H9 (cell line): ENCODE data around the gene HSD17B8. TPM values are rescaled to one million over a fixed set of nuclear protein-coding genes. Genes with fewer than 3 reads are reported as not detected.

ENCODE experiments used
- DNase-seq: peaks from one replicate; pipeline ENCODE4 v3.0.0-alpha.2; 2017
- H2AFZ ChIP-seq: one replicate; pipeline ENCODE4 v1.6.1; 2013; ENCODE audit warnings: mild to moderate bottlenecking, low read length, control low read depth, moderate library complexity
- H2AK5ac ChIP-seq: 2 replicates; pipeline ENCODE4 v1.6.1; 2013; ENCODE audit warnings: low read length, control low read depth, mixed read lengths; ENCODE audit not compliant: insufficient read length
- H2BK120ac ChIP-seq: one replicate; pipeline ENCODE4 v1.6.1; 2013; ENCODE audit warnings: low read depth, mild to moderate bottlenecking, low read length, control low read depth, inconsistent platforms; ENCODE audit not compliant: poor library complexity, severe bottlenecking
- H2BK12ac ChIP-seq: 2 replicates; pipeline ENCODE4 v1.6.1; 2013; ENCODE audit warnings: low read length, control low read depth, mixed read lengths, low read depth; ENCODE audit not compliant: insufficient read length
- H2BK15ac ChIP-seq: 2 replicates; pipeline ENCODE4 v1.6.1; 2013; ENCODE audit warnings: low read depth, low read length, control low read depth
- H2BK20ac ChIP-seq: one replicate; pipeline ENCODE4 v1.6.1; 2013; ENCODE audit warnings: low read depth, mild to moderate bottlenecking, low read length, control low read depth, inconsistent platforms; ENCODE audit not compliant: poor library complexity, severe bottlenecking
- H2BK5ac ChIP-seq: 2 replicates; pipeline ENCODE4 v1.6.1; 2013; ENCODE audit warnings: low read length, control low read depth, mixed read lengths; ENCODE audit not compliant: insufficient read length
- H3K14ac ChIP-seq: 2 replicates; pipeline ENCODE4 v1.6.1; 2013; ENCODE audit warnings: low read length, control low read depth; ENCODE audit not compliant: insufficient read depth
- H3K18ac ChIP-seq: 2 replicates; pipeline ENCODE4 v1.6.1; 2013; ENCODE audit warnings: low read depth, mild to moderate bottlenecking, mixed read lengths, low read length, control low read depth; ENCODE audit not compliant: insufficient read length
- H3K23ac ChIP-seq: 2 replicates; pipeline ENCODE4 v1.6.1; 2013; ENCODE audit warnings: low read length, control low read depth, mixed read lengths, low read depth; ENCODE audit not compliant: insufficient read length
- H3K23me2 ChIP-seq: 2 replicates; pipeline ENCODE4 v1.6.1; 2013; ENCODE audit warnings: low read depth, mild to moderate bottlenecking, mixed read lengths, low read length, control low read depth; ENCODE audit not compliant: insufficient read length, poor library complexity, severe bottlenecking
- H3K27ac ChIP-seq: 2 replicates; pipeline ENCODE4 v1.5.1; 2013; ENCODE audit warnings: low read length, control low read depth, mixed read lengths, low read depth; ENCODE audit not compliant: insufficient read length
- H3K27me3 ChIP-seq: 2 replicates; pipeline ENCODE4 v1.6.1; 2013; ENCODE audit warnings: low read length, control low read depth, inconsistent platforms; ENCODE audit not compliant: insufficient read depth
- H3K4ac ChIP-seq: 2 replicates; pipeline ENCODE4 v1.6.1; 2013; ENCODE audit warnings: low read depth, mild to moderate bottlenecking, control low read depth, inconsistent platforms, low read length, moderate library complexity
- H3K4me1 ChIP-seq: 2 replicates; pipeline ENCODE4 v1.6.1; 2013; ENCODE audit warnings: low read length, control low read depth, inconsistent platforms; ENCODE audit not compliant: insufficient read depth
- H3K4me2 ChIP-seq: 2 replicates; pipeline ENCODE4 v1.6.1; 2013; ENCODE audit warnings: low read length, control low read depth, mixed read lengths; ENCODE audit not compliant: insufficient read length, insufficient read depth
- H3K56ac ChIP-seq: 2 replicates; pipeline ENCODE4 v1.6.1; 2013; ENCODE audit warnings: low read depth, mild to moderate bottlenecking, mixed read lengths, low read length, control low read depth; ENCODE audit not compliant: insufficient read length
- H3K79me1 ChIP-seq: 2 replicates; pipeline ENCODE4 v1.6.1; 2013; ENCODE audit warnings: low read depth, mild to moderate bottlenecking, moderate library complexity, low read length, control low read depth, inconsistent platforms; ENCODE audit not compliant: insufficient read depth, poor library complexity, severe bottlenecking
- H3K79me2 ChIP-seq: 2 replicates; pipeline ENCODE4 v1.6.1; 2013; ENCODE audit warnings: low read length, control low read depth, inconsistent platforms; ENCODE audit not compliant: insufficient read depth
- H3K9ac ChIP-seq: 2 replicates; pipeline ENCODE4 v1.6.1; 2013; ENCODE audit warnings: low read length, control low read depth, mixed read lengths; ENCODE audit not compliant: insufficient read length; ENCODE audit errors: extremely low read depth
- H3K9me3 ChIP-seq: one replicate; pipeline ENCODE4 v1.6.1; 2013; ENCODE audit warnings: low read depth, low read length, inconsistent platforms; ENCODE audit not compliant: control insufficient read depth
- H3T11ph ChIP-seq: one replicate; pipeline ENCODE4 v1.6.1; 2013; ENCODE audit warnings: mild to moderate bottlenecking, low read length, control low read depth, inconsistent platforms
- H4K20me1 ChIP-seq: one replicate; pipeline ENCODE4 v1.6.1; 2013; ENCODE audit not compliant: control insufficient read depth, insufficient read length, insufficient read depth
- H4K5ac ChIP-seq: 2 replicates; pipeline ENCODE4 v1.6.1; 2013; ENCODE audit warnings: low read depth, mild to moderate bottlenecking, mixed read lengths, low read length, control low read depth; ENCODE audit not compliant: insufficient read length
- H4K8ac ChIP-seq: replicated peaks from 2 replicates; pipeline ENCODE4 v1.6.1; 2013; ENCODE audit warnings: low read length, control low read depth, mixed read lengths, low read depth; ENCODE audit not compliant: insufficient read length
- H4K91ac ChIP-seq: 2 replicates; pipeline ENCODE4 v1.6.1; 2013; ENCODE audit warnings: low read depth, mild to moderate bottlenecking, moderate library complexity, mixed read lengths, low read length, control low read depth; ENCODE audit not compliant: insufficient read length
- H3K27ac Mint-ChIP-seq, 3 experiments: 2 replicates in 2 of 3; 3 replicates in 1 of 3; pipeline ENCODE4 v1.8.0; 2020 to 2021; ENCODE audit warnings: mixed read lengths in 3 of 3, mild to moderate bottlenecking in 1 of 3, moderate library complexity in 1 of 3
- H3K27me3 Mint-ChIP-seq: 2 replicates; pipeline ENCODE4 v1.8.0; 2021; ENCODE audit warnings: low read depth, mild to moderate bottlenecking, moderate library complexity, mixed read lengths
- H3K36me3 Mint-ChIP-seq, 3 experiments: 2 replicates in 2 of 3; 3 replicates in 1 of 3; pipeline ENCODE4 v1.8.0; 2020 to 2021; ENCODE audit warnings: low read depth in 3 of 3, mixed read lengths in 3 of 3; ENCODE audit not compliant: insufficient read depth in 1 of 3
- H3K4me1 Mint-ChIP-seq, 2 experiments: 2 replicates each; pipeline ENCODE4 v1.8.0; 2020; ENCODE audit warnings: mixed read lengths in 2 of 2
- H3K4me3 Mint-ChIP-seq, 2 experiments: 2 replicates in 1 of 2; 3 replicates in 1 of 2; pipeline ENCODE4 v1.8.0; 2020 to 2021; ENCODE audit warnings: mild to moderate bottlenecking in 2 of 2, mixed read lengths in 2 of 2, moderate library complexity in 1 of 2
- H3K9me3 Mint-ChIP-seq, 2 experiments: 2 replicates in 1 of 2; 3 replicates in 1 of 2; pipeline ENCODE4 v1.8.0; 2020; ENCODE audit warnings: mild to moderate bottlenecking in 2 of 2, mixed read lengths in 2 of 2, moderate library complexity in 1 of 2
- CTCF ChIP-seq: fragments of 200-600 bp; sonication (generic); conservative IDR thresholded peaks from 3 replicates; pipeline ENCODE4 v1.8.0; 2021; ENCODE audit warnings: antibody characterized with exemption, mild to moderate bottlenecking
- WGBS: extraction: QIAGEN DNeasy Blood & Tissue Kit; methylation state at CpG from one replicate; pipeline ENCODE4 v1.1.7; 2013; ENCODE audit warnings: missing lambda C conversion rate, low lambda C conversion rate, mixed read lengths; ENCODE audit not compliant: insufficient read length; ENCODE audit errors: extremely low coverage; 5-methylcytosine and 5-hydroxymethylcytosine counted together
- total RNA-seq: library from RNA; stranded (reverse); gene quantifications from 2 replicates; pipeline ENCODE4 v1.2.1, GENCODE V29; 2021

HSD17B8 gene
- total RNA-seq, 1 experiment from 2014 or later: 7.1 TPM

DNA sequence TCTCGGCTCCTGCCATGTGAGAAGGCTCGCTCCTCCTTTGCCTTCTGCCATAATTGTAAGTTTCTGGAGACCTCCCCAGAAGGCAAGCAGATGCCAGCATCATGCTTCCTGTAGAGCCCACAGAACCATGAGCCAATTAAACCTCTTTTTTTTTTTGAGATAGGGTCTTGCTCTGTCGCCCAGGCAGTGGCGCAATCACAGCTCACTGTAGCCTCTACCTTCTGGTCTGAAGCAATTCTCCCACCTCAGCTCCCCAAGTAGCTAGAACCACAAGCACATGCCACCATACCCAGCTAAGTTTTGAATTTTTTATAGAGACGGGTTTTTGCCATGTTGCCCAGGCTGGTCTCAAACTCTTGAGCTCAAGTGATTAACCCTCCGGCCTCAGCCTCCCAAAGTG, 32.4 kb downstream of the HSD17B8 start:
- peaks cover 69% of the 10 kb centered on the region for H3K27me3 Mint-ChIP-seq

More for the DNA sequence above, 32.4 kb downstream of the HSD17B8 start:
- no peak overlapping the region for H2BK120ac ChIP-seq
- no peak overlapping the region for H3T11ph ChIP-seq
- peaks cover 3% of the 10 kb centered on the region; the same call in 1 of the 2 replicates for H3K4me1 ChIP-seq
- no peak overlapping the region for H4K5ac ChIP-seq
- H2BK12ac ChIP-seq: no peak overlapping the region
- no peak overlapping the region for H3K14ac ChIP-seq
- Mint-ChIP-seq H3K9me3 (no peaks in the 10 kb centered on the region), H3K4me1 (peaks cover 11% of the 10 kb centered on the region in 2 experiments), H3K36me3 (no peaks in the 10 kb centered on the region), H3K27ac (peak overlapping the region in 1 of 3 experiments; percentile 52; a peak in 1 of 7 replicates), H3K4me3 (no peak overlapping the region)
- no peak overlapping the region for H4K8ac ChIP-seq
- no peak overlapping the region for H4K91ac ChIP-seq
- H3K23me2 ChIP-seq: no peaks in the 10 kb centered on the region
- H3K79me2 ChIP-seq: no peaks in the 10 kb centered on the region
- H3K9ac ChIP-seq: no peak overlapping the region
- H3K27me3 ChIP-seq: no peaks in the 10 kb centered on the region
- no peak overlapping the region for H3K4ac ChIP-seq
- H2AFZ ChIP-seq: no peak overlapping the region
- WGBS: no CpG with 5 or more reads among the region's 6 CpGs
- no peak overlapping the region for H3K56ac ChIP-seq
- H3K4me2 ChIP-seq: no peak overlapping the region
- H2BK15ac ChIP-seq: no peak overlapping the region
- H2BK20ac ChIP-seq: no peak overlapping the region
- H4K20me1 ChIP-seq: no peaks in the 10 kb centered on the region
- H3K27ac ChIP-seq: no peak overlapping the region
- no peak for DNase-seq
- no peak overlapping the region for H2BK5ac ChIP-seq
- no peak overlapping the region for H3K18ac ChIP-seq
- no peaks in the 10 kb centered on the region for H3K9me3 ChIP-seq
- no peaks in the 10 kb centered on the region for H3K79me1 ChIP-seq
- no peak overlapping the region for H3K23ac ChIP-seq
- H2AK5ac ChIP-seq: no peak overlapping the region
- no peak for TF ChIP-seq CTCF
